Measurements from ENCODE around the gene RAB11B. TPM values are rescaled to one million over a fixed set of nuclear protein-coding genes. Genes with fewer than 3 reads are reported as not detected.

The RAB11B gene
- total and polyA plus RNA-seq, 10 of the 15 experiments (the other 5 are each of a cell fraction or from before 2014, with no cell fraction given), result 0.92 to 82.5 (median 17.9) TPM

DNA sequence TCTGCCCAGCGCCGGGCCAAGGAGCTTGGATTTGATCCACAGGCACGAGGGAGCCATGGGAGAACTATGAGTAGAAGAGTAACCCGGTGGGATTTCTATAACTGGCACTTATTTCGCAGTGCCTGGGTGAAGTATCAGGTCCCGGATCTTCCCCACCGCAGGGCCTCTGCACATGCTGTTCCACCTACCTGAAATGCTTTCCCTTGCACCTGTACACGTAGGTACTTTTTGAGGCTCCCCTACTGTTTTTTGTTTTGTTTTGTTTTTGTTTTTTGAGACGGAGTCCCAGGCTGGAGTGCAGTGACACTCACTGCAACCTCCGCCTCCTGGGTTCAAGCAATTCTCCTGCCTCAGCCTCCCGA, 46.7 kb upstream of the RAB11B start:
- CTCF ChIA-PET, result interaction anchor here (1.3 to 1.9 kb wide), 2 partner anchors 10 to 153 kb away, joined by 3 to 5 read pairs; no protein-coding TSS in a partner anchor

More for the DNA sequence above, 46.7 kb upstream of the RAB11B start:
- FAIRE-seq, result no peak
- Histone ChIP-seq H4K20me1 (ENCODE audit: control insufficient read depth, insufficient read depth) (no peaks in the 10 kb centered on the region), H3K27me3 (replicated peaks in 1 of 2; ENCODE audit: control insufficient read depth in 2 of 2, insufficient read depth in 2 of 2, low read length in 1 of 2) (no peaks in the 10 kb centered on the region; a peak in 2 of 4 replicates), H3K9me3 (replicated peaks; ENCODE audit: control insufficient read depth, insufficient read depth, low read length) (no peaks in the 10 kb centered on the region), H3K4me1 (ENCODE audit: control insufficient read depth, insufficient read depth, low read length) (peaks cover 3% of the 10 kb centered on the region), H2AFZ (ENCODE audit: control insufficient read depth, low read depth, low read length) (peak overlapping the region; percentile 63; the same call in 1 of the 2 replicates), H3K27ac (ENCODE audit: control insufficient read depth, insufficient read depth) (no peak overlapping the region), H3K4me3 (no peak overlapping the region), H3K9ac (ENCODE audit: control insufficient read depth, insufficient read depth, low read length) (no peak overlapping the region), H3K79me2 (ENCODE audit: control insufficient read depth, insufficient read depth, low read length) (no peaks in the 10 kb centered on the region), H3K36me3 (ENCODE audit: control insufficient read depth in 2 of 2, insufficient read depth in 2 of 2, low read length in 1 of 2) (no peaks in the 10 kb centered on the region), H3K4me2 (ENCODE audit: control insufficient read depth, insufficient read depth) (peak overlapping the region; percentile 92; the same call in 1 of the 2 replicates)
- ATAC-seq, result no peak
- no TSS peak for BruUV-seq (replicated peaks)
- TF ChIP-seq ASH2L (IDR thresholded peaks at IDR 0.05; ENCODE audit: borderline replicate concordance, low read depth), result no peak
- no peak for TF ChIP-seq NR2F1 (conservative IDR thresholded peaks at IDR 0.05)
- no peak for TF ChIP-seq JUNB (IDR thresholded peaks at IDR 0.05)
- TF ChIP-seq ESRRA (IDR thresholded peaks at IDR 0.05; ENCODE audit: low read length), result no peak
- no peak for TF ChIP-seq POLR2A (IDR thresholded peaks at IDR 0.05; ENCODE audit: low read depth, low read length)
- no peak for TF ChIP-seq WRNIP1 (IDR thresholded peaks at IDR 0.05; ENCODE audit: borderline replicate concordance, low read depth, low read length)
- TF ChIP-seq, protein P1, sequence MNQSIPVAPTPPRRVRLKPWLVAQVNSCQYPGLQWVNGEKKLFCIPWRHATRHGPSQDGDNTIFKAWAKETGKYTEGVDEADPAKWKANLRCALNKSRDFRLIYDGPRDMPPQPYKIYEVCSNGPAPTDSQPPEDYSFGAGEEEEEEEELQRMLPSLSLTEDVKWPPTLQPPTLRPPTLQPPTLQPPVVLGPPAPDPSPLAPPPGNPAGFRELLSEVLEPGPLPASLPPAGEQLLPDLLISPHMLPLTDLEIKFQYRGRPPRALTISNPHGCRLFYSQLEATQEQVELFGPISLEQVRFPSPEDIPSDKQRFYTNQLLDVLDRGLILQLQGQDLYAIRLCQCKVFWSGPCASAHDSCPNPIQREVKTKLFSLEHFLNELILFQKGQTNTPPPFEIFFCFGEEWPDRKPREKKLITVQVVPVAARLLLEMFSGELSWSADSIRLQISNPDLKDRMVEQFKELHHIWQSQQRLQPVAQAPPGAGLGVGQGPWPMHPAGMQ (IDR thresholded peaks at IDR 0.05; ENCODE audit: borderline replicate concordance), result no peak
- no peak for TF ChIP-seq TARDBP (IDR thresholded peaks at IDR 0.05; ENCODE audit: borderline replicate concordance)
- TF ChIP-seq EZH2 (IDR thresholded peaks at IDR 0.05; ENCODE audit: borderline replicate concordance, control insufficient read depth, low read depth, low read length), result no peak
- no peak for TF ChIP-seq POU2F2 (IDR thresholded peaks at IDR 0.05; ENCODE audit: borderline replicate concordance, low read depth, low read length)
- TF ChIP-seq HCFC1 (IDR thresholded peaks at IDR 0.05; ENCODE audit: low read length), result no peak
- TF ChIP-seq, protein P2, sequence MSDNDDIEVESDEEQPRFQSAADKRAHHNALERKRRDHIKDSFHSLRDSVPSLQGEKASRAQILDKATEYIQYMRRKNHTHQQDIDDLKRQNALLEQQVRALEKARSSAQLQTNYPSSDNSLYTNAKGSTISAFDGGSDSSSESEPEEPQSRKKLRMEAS (IDR thresholded peaks at IDR 0.05; ENCODE audit: low read depth, low read length), result no peak
- no peak for TF ChIP-seq EGR1 (IDR thresholded peaks at IDR 0.05; ENCODE audit: borderline replicate concordance in 1 of 2, low read depth in 2 of 2, low read length in 2 of 2)
- no peak for TF ChIP-seq EED (IDR thresholded peaks at IDR 0.05; ENCODE audit: low read depth)
- TF ChIP-seq, protein P3, sequence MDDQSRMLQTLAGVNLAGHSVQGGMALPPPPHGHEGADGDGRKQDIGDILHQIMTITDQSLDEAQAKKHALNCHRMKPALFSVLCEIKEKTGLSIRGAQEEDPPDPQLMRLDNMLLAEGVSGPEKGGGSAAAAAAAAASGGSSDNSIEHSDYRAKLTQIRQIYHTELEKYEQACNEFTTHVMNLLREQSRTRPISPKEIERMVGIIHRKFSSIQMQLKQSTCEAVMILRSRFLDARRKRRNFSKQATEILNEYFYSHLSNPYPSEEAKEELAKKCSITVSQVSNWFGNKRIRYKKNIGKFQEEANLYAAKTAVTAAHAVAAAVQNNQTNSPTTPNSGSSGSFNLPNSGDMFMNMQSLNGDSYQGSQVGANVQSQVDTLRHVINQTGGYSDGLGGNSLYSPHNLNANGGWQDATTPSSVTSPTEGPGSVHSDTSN (IDR thresholded peaks at IDR 0.05; ENCODE audit: insufficient replicate concordance, low read depth, low read length), result no peak
- no peak for TF ChIP-seq SUPT20H (IDR thresholded peaks at IDR 0.05; ENCODE audit: borderline replicate concordance, control insufficient read depth, low read depth, low read length)
- TF ChIP-seq ZNF274 (IDR thresholded peaks at IDR 0.05; ENCODE audit: insufficient read depth, insufficient read length), result no peak
- SMC1A ChIA-PET (ENCODE audit: uncharacterized antibody, unreplicated experiment), result no interaction called here
- intact Hi-C loops (cut with micrococcal nuclease; ENCODE audit: unreplicated experiment) (no loop called here), in situ Hi-C loops (cut with MboI) (no loop called here)
- RAD21 ChIA-PET (ENCODE audit: unreplicated experiment), result no interaction called here
- DNase-seq (ENCODE audit: low read depth, low spot score), result no peak
- POLR2A ChIA-PET, result interaction anchor here (1.0 kb wide), 1 partner anchor 103 kb away, joined by 3 read pairs; no protein-coding TSS in a partner anchor
- WGBS (ENCODE audit: insufficient coverage, insufficient replicate concordance, low lambda C conversion rate, missing lambda C conversion rate), result 36% methylated on average over 11 of the region's 11 CpGs
